A673 (cell line): ENCODE data around the gene PREX1.

Experiments
- CTCF ChIP-seq: fragments of 300-800, 200-600 bp; sonication (generic); conservative IDR thresholded peaks from 2 replicates; pipeline ENCODE4 v1.5.1; 2017; ENCODE audit warnings: low read depth, mild to moderate bottlenecking, antibody characterized with exemption, low read length, moderate library complexity, mixed read lengths
- EZH2 ChIP-seq: fragments of 200-600 bp; sonication (generic); IDR thresholded peaks from 2 replicates; pipeline ENCODE4 v1.6.1; 2017; ENCODE audit warnings: borderline replicate concordance, low read depth, mild to moderate bottlenecking, mixed read lengths, antibody characterized with exemption, low read length; ENCODE audit not compliant: poor library complexity, severe bottlenecking

- TF ChIP-seq CTCF (no peak), EZH2 (no peak)
Measured at GRCh38 chr20:48807051-48807450, 20.7 kb downstream of the PREX1 start.
